HepG2 (cell line): ENCODE data around the gene GATC. TPM values are rescaled to one million over a fixed set of nuclear protein-coding genes. Genes with fewer than 3 reads are reported as not detected.

ENCODE experiments used
- ARID4A ChIP-seq: sonication (generic); formaldehyde crosslinking; IDR thresholded peaks from 2 replicates; pipeline ENCODE4 v1.5.0; 2020; ENCODE audit warnings: mild to moderate bottlenecking, missing genetic modification reagents, borderline replicate concordance
- BHLHE40 ChIP-seq: IDR thresholded peaks from 2 replicates; pipeline ENCODE4 v1.6.1; 2011; ENCODE audit warnings: low read length, improper control_type of control experiment
- EEA1 ChIP-seq: sonication (generic); formaldehyde crosslinking; IDR thresholded peaks from 2 replicates; pipeline ENCODE4 v1.5.1; 2020; ENCODE audit warnings: mild to moderate bottlenecking, missing genetic modification reagents, borderline replicate concordance
- GABPB1 ChIP-seq: IDR thresholded peaks from 2 replicates; pipeline ENCODE4 v1.6.1; 2016; ENCODE audit warnings: mild to moderate bottlenecking, missing genetic modification reagents, moderate library complexity, missing compliant biosample characterization
- PHF21A ChIP-seq: sonication (generic); formaldehyde crosslinking; IDR thresholded peaks from 2 replicates; pipeline ENCODE4 v1.5.0; 2020; ENCODE audit warnings: mild to moderate bottlenecking, missing genetic modification reagents
- PHF8 ChIP-seq: sonication (generic); formaldehyde crosslinking; IDR thresholded peaks from 2 replicates; pipeline ENCODE4 v1.5.0; 2020; ENCODE audit warnings: missing genetic modification reagents
- SATB2 ChIP-seq: sonication (generic); formaldehyde crosslinking; IDR thresholded peaks from 2 replicates; pipeline ENCODE4 v1.5.0; 2020; ENCODE audit warnings: missing genetic modification reagents
- TOPORS ChIP-seq: sonication (generic); formaldehyde crosslinking; IDR thresholded peaks from 2 replicates; pipeline ENCODE4 v1.8.0; 2023; ENCODE audit warnings: mild to moderate bottlenecking, missing genetic modification reagents
- ZGPAT ChIP-seq: IDR thresholded peaks from 2 replicates; pipeline ENCODE4 v1.6.1; 2016; ENCODE audit warnings: mild to moderate bottlenecking
- ZNF501 ChIP-seq: sonication (generic); formaldehyde crosslinking; IDR thresholded peaks from 2 replicates; pipeline ENCODE4 v1.5.1; 2020; ENCODE audit warnings: mild to moderate bottlenecking, moderate library complexity, missing genetic modification reagents
- polyA plus RNA-seq, 8 experiments: library from polyadenylated mRNA; depleted of rRNA in 3 of 8; stranded (reverse) in 7 of 8; unstranded in 1 of 8; fragments of >200 nt; fragmentation: Illumina TruSeq in 4 of 8; extraction: Trizol in 4 of 8; gene quantifications; 2 replicates each; pipeline versions ENCODE4 v1.2.1 to v1.2.3, GENCODE V29; 2011 to 2016; ENCODE audit warnings: low read depth in 4 of 8, missing spikeins in 1 of 8, mixed read lengths in 1 of 8; ENCODE audit not compliant: insufficient read depth in 1 of 8
- total RNA-seq, 5 experiments: library from RNA; depleted of rRNA; stranded (reverse); fragments of >200 nt; fragmentation: Illumina TruSeq; extraction: Trizol; gene quantifications; 2 replicates each; pipeline ENCODE4 v1.2.3, GENCODE V29; 2016; ENCODE audit warnings: low read depth in 1 of 5
- TF ChIP-seq, protein P1 (sequence below): sonication (generic); formaldehyde crosslinking; IDR thresholded peaks from 2 replicates; pipeline ENCODE4 v1.4.0; 2020; ENCODE audit warnings: missing genetic modification reagents, borderline replicate concordance
- TF ChIP-seq, protein P2 (sequence below): sonication (generic); formaldehyde crosslinking; IDR thresholded peaks from 2 replicates; pipeline ENCODE4 v1.5.0; 2020; ENCODE audit warnings: mild to moderate bottlenecking, missing genetic modification reagents
- TF ChIP-seq, protein P3 (sequence below): sonication (generic); formaldehyde crosslinking; IDR thresholded peaks from 2 replicates; pipeline ENCODE4 v1.4.0; 2020; ENCODE audit warnings: mild to moderate bottlenecking, missing genetic modification reagents
- TF ChIP-seq, protein P4 (sequence below): sonication (generic); formaldehyde crosslinking; IDR thresholded peaks from 2 replicates; pipeline ENCODE4; 2020; ENCODE audit warnings: missing genetic modification reagents, mild to moderate bottlenecking, borderline replicate concordance

Gene GATC
- total and polyA plus RNA-seq, 2 of the 13 experiments (the other 11 are each of a cell fraction or from before 2014, with no cell fraction given) = 17.7 to 29.7 TPM

- TF ChIP-seq, protein P1, sequence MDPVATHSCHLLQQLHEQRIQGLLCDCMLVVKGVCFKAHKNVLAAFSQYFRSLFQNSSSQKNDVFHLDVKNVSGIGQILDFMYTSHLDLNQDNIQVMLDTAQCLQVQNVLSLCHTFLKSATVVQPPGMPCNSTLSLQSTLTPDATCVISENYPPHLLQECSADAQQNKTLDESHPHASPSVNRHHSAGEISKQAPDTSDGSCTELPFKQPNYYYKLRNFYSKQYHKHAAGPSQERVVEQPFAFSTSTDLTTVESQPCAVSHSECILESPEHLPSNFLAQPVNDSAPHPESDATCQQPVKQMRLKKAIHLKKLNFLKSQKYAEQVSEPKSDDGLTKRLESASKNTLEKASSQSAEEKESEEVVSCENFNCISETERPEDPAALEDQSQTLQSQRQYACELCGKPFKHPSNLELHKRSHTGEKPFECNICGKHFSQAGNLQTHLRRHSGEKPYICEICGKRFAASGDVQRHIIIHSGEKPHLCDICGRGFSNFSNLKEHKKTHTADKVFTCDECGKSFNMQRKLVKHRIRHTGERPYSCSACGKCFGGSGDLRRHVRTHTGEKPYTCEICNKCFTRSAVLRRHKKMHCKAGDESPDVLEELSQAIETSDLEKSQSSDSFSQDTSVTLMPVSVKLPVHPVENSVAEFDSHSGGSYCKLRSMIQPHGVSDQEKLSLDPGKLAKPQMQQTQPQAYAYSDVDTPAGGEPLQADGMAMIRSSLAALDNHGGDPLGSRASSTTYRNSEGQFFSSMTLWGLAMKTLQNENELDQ = no peak
- 0 out of 2 replicates have a peak, but pooled peaks have one; percentile 15 for TF ChIP-seq ARID4A
- no peak for TF ChIP-seq SATB2
- peak; percentile 25; the same call in 1 of the 2 replicates for TF ChIP-seq PHF8 (CRISPR knock-in tag)
- TF ChIP-seq, protein P2, sequence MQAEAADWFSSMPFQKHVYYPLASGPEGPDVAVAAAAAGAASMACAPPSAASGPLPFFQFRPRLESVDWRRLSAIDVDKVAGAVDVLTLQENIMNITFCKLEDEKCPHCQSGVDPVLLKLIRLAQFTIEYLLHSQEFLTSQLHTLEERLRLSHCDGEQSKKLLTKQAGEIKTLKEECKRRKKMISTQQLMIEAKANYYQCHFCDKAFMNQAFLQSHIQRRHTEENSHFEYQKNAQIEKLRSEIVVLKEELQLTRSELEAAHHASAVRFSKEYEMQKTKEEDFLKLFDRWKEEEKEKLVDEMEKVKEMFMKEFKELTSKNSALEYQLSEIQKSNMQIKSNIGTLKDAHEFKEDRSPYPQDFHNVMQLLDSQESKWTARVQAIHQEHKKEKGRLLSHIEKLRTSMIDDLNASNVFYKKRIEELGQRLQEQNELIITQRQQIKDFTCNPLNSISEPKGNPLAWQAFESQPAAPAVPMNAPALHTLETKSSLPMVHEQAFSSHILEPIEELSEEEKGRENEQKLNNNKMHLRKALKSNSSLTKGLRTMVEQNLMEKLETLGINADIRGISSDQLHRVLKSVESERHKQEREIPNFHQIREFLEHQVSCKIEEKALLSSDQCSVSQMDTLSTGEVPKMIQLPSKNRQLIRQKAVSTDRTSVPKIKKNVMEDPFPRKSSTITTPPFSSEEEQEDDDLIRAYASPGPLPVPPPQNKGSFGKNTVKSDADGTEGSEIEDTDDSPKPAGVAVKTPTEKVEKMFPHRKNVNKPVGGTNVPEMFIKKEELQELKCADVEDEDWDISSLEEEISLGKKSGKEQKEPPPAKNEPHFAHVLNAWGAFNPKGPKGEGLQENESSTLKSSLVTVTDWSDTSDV (CRISPR knock-in tag) = no peak
- TF ChIP-seq, protein P3, sequence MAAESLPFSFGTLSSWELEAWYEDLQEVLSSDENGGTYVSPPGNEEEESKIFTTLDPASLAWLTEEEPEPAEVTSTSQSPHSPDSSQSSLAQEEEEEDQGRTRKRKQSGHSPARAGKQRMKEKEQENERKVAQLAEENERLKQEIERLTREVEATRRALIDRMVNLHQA = no peak
- TF ChIP-seq BHLHE40 = no peak
- TF ChIP-seq, protein P4, sequence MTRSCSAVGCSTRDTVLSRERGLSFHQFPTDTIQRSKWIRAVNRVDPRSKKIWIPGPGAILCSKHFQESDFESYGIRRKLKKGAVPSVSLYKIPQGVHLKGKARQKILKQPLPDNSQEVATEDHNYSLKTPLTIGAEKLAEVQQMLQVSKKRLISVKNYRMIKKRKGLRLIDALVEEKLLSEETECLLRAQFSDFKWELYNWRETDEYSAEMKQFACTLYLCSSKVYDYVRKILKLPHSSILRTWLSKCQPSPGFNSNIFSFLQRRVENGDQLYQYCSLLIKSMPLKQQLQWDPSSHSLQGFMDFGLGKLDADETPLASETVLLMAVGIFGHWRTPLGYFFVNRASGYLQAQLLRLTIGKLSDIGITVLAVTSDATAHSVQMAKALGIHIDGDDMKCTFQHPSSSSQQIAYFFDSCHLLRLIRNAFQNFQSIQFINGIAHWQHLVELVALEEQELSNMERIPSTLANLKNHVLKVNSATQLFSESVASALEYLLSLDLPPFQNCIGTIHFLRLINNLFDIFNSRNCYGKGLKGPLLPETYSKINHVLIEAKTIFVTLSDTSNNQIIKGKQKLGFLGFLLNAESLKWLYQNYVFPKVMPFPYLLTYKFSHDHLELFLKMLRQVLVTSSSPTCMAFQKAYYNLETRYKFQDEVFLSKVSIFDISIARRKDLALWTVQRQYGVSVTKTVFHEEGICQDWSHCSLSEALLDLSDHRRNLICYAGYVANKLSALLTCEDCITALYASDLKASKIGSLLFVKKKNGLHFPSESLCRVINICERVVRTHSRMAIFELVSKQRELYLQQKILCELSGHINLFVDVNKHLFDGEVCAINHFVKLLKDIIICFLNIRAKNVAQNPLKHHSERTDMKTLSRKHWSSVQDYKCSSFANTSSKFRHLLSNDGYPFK (CRISPR knock-in tag) = 0 out of 2 replicates have a peak, but pooled peaks have one; percentile 10
- TF ChIP-seq EEA1 (CRISPR knock-in tag) = peak; percentile 77; the same call in 1 of the 2 replicates
- TF ChIP-seq PHF21A (CRISPR knock-in tag) = no peak
- TF ChIP-seq GABPB1 (CRISPR knock-in tag) = peak; percentile 59
- 0 out of 2 replicates have a peak, but pooled peaks have one; percentile 45 for TF ChIP-seq ZNF501 (CRISPR knock-in tag)
- TF ChIP-seq ZGPAT (CRISPR knock-in tag) = no peak
- no peak for TF ChIP-seq TOPORS (CRISPR knock-in tag)
These were observed 22.7 kb downstream of the GATC start (continued) for GRCh38 chr12:120468821-120469449.
